HCT116 (cell line): ENCODE results near the gene HMCN2.

Experiments
- POLR2AphosphoS5 ChIP-seq: IDR thresholded peaks from 2 replicates; pipeline ENCODE4 v1.6.1; 2011; ENCODE audit warnings: mild to moderate bottlenecking, low read depth, low read length, moderate library complexity
- ZBTB33 ChIP-seq: IDR thresholded peaks from 2 replicates; pipeline ENCODE4 v1.6.1; 2011; ENCODE audit warnings: mild to moderate bottlenecking, low read length, moderate library complexity; ENCODE audit not compliant: insufficient replicate concordance; ENCODE audit errors: extremely low read depth
- ZFX ChIP-seq: fragments of 450-650 bp; IDR thresholded peaks from 2 replicates; pipeline ENCODE4 v1.6.1; 2017
- TF ChIP-seq, protein P1 (sequence below), 3 experiments: fragments of 200-600 bp in 1 of 3; sonication (generic) in 1 of 3; IDR thresholded peaks in 2 of 3; conservative IDR thresholded peaks in 1 of 3; 2 replicates each; pipeline ENCODE4 v1.5.1; 2012 to 2017; ENCODE audit warnings: low read depth in 2 of 3, low read length in 2 of 3, antibody characterized with exemption in 1 of 3, borderline replicate concordance in 1 of 3, control low read depth in 1 of 3, mild to moderate bottlenecking in 1 of 3, mixed read lengths in 1 of 3, mixed run types in 1 of 3, moderate library complexity in 1 of 3; ENCODE audit not compliant: insufficient read depth in 1 of 3

DNA sequence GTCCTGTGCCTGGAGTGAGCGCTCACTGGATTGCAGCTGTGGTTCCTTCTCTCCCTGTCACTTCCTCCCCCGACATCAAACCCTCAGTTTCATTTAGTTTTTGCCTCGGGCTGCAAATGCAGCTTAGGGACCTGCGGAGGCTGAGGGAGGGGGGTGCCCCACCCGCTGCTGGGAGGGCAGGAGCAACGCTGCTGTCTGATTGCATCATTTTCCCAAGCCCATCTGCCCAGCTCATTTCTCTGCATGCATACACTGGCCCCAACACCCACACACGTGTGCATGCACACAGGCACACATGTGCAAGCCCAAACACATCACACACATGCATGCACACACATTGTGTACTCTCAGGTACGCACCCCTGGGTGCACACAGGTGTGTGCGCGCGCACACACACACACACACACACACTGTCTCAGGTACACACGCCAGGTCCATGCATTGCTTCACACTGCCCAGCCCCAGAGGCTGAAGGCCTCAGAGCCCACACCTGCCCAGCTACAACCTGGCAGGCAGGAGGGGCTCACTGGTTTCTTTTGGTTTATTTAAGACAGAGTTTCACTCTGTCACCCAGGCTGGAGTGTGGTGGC is 182.6 kb downstream of the HMCN2 start:
- TF ChIP-seq, protein P1, sequence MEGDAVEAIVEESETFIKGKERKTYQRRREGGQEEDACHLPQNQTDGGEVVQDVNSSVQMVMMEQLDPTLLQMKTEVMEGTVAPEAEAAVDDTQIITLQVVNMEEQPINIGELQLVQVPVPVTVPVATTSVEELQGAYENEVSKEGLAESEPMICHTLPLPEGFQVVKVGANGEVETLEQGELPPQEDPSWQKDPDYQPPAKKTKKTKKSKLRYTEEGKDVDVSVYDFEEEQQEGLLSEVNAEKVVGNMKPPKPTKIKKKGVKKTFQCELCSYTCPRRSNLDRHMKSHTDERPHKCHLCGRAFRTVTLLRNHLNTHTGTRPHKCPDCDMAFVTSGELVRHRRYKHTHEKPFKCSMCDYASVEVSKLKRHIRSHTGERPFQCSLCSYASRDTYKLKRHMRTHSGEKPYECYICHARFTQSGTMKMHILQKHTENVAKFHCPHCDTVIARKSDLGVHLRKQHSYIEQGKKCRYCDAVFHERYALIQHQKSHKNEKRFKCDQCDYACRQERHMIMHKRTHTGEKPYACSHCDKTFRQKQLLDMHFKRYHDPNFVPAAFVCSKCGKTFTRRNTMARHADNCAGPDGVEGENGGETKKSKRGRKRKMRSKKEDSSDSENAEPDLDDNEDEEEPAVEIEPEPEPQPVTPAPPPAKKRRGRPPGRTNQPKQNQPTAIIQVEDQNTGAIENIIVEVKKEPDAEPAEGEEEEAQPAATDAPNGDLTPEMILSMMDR (IDR thresholded peaks at IDR 0.05 in 2 of 3, conservative IDR thresholded peaks at IDR 0.05 in 1 of 3; ENCODE audit: borderline replicate concordance in 1 of 3, insufficient read depth in 1 of 3, low read depth in 2 of 3, low read length in 2 of 3), result no peak
- TF ChIP-seq ZFX (no peak), ZBTB33 (no peak), POLR2AphosphoS5 (no peak)
